HG02763 (cell line): ENCODE results near the gene LRP3.
"Not testable (repeated sequence)": the region's sequence is repeated elsewhere in the genome, so short reads cannot be mapped to it uniquely, and the experiment has no call there.

Experiments used
- ATAC-seq: cut with Tn5 transposase; IDR thresholded peaks from one replicate; pipeline ENCODE4 v1.9.1; 2021; ENCODE audit warnings: mild to moderate bottlenecking, moderate library complexity; ENCODE audit not compliant: unreplicated experiment

Gene LRP3

DNA sequence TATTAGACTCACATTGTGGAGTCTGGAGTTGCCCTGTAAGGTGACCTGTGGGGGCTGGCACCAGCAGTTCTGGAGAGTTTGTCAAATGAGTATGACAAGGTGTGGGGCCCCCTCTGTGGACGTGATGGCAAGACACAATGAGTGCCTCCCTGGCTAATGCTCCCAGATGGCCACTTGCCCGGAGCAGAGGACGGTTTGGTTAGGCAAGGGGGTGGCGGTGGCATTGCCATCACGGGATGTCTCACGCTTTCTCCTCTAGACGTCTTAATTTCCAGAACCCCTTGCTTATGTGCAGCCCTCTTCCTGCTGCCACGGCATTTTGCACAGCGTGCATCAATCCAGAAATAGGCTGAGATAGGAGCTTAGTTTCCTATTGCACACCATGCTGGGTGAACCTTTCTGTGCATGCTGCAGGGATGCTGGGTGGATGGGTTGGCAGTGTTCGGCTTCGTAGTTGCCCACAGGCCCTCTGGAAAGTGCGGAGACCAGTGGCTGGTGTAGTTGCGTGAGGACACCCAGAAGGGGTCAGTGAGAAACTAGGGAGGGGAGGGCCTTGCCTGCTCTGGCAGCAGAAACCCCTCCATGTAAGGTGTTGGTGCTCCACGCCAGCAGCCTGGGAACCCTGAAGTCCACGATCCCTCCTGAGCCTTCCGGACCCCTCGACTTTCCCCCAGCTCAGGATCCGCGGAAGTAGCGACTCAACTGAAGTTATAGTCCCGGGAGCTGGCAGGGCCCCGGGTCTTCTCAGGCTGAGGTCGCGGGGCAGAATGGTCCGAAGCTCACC lies 18.1 kb upstream of the LRP3 start:
- ATAC-seq, result no peak

DNA sequence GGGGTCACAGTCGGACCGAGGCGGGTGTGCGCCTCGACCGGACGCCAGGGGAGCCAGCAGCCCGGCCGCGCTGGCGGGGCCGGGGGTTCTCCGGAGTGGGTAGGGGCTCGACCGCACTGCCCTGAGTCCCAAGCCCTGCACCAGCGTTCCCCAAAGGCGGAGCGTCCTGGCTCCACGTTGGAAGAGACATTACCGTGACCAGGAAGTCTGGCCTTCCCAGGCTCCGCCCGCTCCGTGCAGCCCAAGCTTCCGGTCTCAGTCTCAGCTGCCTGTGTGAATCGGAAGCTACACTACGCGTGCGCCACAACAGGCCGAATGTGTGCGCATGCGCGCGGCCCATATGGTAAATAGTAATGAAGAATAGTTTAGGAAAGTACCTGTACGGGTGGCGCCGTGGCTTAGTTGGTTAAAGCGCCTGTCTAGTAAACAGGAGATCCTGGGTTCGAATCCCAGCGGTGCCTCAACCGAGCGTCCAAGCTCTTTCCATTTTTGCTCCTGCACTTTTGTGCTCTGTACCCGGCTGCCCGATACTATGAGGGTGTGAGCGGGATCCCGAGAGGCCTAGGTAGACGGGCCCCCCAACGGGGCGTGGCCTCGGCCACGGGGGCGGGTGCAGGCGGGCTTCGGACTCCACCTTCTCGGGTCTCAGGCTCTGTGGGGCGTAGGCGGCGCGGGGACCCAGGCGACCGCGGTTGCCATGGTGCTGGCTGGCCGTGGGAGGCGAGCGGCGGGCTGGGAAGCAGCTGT lies 17.3 kb upstream of the LRP3 start:
- ATAC-seq, result peak; percentile 79

DNA sequence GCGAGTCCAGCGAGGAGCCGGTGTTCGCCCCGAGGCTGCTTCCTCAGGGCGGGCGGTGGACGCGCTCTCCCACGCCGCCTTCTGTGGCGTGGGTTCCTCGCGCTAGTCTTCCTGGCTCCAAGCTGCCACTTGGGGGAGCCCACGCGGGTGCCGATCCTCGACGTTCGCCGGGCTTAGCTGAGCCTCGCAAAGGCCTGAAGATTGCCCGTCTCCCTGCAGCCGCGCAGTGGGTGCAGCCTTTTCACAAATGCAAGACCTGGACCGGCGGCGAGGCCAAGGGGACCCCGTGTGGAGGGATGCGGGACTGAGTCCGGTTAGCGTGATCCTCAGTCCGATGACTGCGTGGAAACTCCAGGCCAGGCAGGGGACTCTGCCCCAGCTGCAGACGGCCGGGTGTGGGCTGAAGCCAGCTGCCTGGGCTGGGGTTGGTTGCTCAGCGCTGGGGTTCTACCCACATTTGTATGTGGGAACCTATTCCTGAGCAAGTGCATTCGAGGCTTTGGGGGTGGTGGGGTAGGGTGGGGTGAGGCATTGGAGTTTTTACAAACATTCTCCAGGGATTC lies 16.6 kb upstream of the LRP3 start:
- peak; percentile 20 for ATAC-seq

DNA sequence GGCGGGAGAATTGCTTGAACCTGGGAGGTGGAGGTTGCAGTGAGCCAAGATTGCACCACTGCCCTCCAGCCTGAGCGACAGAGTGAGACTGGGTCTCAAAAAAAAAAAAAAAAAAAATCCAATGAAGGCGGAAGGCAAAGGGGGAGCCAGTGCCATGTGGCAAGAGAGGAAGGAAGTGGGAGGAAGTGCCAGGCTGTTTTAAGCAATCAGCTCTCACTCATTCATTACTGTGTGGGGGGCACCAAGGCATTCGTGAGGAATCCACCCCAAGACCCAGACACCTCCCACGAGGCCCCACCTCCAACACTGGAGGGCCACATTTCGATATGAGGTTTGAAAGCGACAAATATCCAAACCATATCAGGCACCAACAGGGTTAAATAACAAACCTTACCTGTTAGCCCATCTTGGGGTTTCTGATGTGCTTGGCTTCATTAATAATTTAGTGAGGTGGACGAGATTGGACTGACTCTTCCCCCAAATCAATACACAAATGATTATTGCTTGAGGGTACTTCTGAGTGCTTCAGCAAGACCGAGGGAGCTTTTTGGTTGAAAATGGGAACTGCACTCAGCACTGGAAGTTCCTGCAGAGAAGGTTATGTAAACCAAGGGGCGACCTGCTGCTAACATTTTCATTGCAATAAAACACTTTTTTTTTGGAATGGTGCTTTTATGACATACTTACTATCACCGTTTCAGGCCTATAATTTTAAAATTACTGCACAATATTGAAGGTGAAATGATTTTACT lies 7.5 kb upstream of the LRP3 start:
- ATAC-seq, result no peak

DNA sequence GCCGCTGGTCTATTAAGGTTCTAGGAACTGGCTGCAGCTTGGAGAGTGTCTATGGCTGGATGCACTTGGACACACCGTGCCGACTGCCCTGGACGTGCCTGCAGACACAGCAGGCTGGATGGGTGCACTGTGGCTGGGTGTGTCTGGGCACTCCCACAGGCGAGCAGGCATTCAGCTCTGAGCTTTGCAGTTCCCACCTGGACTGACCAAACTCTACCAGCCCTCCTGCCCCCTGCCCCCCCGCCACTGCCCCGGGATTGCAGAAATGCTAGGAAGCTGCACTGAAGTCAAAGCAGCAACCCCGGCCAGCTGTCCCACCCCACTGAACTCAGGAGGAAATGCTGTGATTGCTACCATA lies 7.0 kb upstream of the LRP3 start:
- ATAC-seq, result no peak

DNA sequence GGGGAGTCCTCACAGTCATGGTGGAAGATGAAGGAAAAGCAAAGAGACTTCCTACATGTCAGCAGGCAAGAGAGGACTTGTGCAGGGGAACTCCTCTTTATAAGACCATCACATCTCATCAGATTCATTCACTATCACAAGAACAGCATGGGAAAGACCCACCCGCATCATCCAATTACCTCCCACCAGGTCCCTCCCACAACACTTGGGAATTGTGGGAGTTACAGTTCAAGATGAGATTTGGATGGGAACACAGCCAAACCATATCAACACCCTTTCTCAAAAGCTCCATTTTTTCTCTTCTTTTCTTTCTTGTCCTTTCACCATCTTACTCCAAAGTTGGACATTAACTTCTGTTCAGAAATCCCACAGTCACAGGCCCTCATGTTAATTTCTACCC lies 4.7 kb upstream of the LRP3 start:
- no peak for ATAC-seq

DNA sequence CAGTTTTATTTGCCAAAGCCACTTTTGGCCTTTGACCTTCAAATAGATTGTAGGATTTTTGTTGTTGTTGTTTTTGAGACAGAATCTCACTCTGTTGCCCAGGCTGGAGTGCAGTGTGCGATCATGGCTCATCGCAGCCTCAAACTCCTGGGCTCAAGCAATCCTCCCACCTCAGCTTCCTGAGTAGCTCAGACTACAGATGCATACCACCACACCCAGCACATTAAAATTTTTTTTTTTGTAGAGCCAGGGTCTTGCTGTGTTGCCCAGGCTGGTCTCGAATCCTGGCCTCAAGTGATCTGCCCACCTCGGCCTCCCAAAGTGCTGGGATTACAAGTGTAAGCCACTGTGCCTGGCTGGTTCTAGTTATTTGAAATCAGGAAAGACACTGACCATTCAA lies 3.0 kb upstream of the LRP3 start:
- ATAC-seq, result not testable (repeated sequence)

DNA sequence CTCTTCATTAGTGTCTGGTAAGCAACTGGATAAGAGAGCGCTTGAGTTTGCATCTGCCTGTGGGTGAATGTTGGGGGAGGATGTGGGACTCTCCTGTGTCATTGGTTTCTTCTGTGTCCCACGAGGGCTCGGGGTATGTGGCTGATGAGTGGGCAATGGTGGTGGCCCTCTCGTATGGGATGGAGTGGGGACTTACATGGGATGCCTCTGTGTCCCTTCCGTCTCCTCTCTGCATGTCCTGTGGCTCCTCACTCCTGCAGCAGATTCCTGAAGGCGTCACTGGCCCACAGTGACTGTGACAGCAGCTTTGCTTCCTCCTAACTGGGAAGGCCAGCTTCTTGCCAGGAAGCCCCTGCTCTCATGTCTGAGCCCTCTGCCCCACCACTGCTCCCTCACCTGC lies 2.6 kb upstream of the LRP3 start:
- no peak for ATAC-seq

DNA sequence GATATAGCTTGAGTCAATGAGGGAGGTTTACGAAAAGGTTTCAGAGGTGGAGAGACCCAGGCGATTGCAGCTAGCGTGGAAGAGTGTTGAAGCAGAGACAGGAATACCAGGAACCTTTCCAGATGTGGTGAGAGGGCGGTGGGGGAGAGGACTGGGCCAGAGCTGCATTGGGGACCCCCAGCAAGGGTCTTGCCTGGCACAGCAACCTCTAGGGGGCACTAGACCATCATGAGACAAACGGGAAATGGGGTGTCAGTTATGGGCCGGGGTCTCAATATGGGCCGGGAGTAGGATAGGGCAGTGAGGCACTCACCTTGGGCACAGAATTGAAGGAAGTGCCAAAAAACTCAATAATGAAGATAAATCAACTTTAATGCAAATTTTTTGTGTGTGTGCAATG lies 2.1 kb upstream of the LRP3 start:
- ATAC-seq, result no peak

DNA sequence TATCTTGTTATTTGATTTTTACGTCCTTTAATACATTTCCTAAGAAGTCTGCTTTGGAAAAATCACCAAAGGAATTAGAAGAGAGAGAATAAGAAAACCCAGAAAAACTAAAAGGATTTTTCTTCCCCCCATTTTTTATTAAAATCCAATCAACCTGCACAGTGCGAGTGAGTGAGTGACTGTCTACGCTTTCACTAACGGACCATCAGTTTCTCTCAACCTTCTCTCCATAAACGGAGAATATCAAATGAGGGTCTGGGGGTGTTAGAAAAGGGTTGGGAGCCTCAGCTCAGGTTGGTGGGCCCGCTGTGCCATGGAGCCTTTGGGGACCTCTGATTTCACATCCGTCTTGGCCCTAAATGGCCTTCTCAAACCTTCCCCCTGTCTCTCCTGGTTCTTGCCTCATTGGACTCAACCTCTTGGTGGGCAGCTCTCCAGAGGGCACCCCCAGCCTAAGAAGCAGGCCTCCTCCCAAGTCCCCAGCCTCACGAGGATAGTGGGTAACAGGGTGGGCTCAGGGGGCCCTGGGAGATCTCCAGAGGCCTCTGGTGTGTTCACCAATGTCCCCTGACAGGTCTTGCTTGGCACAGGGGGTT lies 763 bp upstream of the LRP3 start:
- ATAC-seq, result no peak

DNA sequence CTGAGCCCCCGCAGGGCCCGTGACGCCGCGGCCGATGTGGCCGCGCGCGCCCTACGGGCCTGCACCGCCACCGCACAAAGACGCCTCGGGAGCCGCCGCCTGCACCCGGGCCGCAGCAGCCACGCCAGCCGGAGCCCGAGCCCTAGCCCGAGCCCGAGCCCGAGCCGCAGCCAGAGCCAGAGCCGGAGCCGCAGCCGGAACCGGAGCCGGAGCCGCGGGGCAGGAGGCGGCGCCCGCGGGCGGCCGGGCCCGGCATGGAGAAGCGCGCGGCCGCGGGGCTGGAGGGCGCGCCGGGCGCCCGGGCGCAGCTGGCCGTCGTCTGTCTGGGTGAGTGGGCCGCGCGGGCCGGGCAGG lies 379 bp downstream of the LRP3 start:
- no peak for ATAC-seq

DNA sequence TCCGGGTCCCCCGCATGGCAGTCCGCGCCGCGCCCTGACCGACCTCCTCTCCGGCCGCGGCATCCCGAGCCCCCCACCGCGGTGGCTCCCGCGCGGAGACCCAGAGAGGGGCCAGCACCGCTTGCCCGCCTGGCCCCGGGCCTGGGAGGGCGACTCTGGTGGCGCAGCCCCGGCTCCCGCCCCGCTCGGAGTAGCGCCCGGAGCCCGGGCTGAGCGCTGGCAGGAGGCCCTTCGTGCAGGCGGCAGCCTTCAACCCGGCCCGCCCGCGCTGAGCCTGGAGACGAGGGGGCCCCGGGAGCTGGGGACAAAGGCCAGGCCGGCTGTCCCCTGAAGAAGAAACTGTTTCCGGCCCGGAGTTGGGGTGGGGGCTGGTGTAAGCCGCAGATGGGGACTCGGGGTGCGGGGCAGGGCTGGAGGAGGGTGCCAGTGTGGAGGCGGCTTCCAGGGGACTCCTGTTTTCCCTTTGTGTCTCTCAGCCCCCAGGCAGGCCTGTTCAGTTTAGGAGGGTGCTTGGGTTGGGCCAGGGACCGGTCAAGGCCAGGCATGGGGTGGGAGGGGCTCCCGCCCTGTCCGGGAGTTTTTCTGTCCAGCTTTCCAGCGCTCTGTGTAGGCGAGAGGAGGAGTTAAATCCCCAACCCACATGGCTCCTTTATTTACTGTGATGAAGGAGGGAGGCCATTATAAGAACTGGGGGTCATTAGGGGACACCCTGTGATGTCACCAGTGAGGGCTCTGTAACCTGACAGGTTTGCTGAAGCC lies 935 bp downstream of the LRP3 start:
- no peak for ATAC-seq

DNA sequence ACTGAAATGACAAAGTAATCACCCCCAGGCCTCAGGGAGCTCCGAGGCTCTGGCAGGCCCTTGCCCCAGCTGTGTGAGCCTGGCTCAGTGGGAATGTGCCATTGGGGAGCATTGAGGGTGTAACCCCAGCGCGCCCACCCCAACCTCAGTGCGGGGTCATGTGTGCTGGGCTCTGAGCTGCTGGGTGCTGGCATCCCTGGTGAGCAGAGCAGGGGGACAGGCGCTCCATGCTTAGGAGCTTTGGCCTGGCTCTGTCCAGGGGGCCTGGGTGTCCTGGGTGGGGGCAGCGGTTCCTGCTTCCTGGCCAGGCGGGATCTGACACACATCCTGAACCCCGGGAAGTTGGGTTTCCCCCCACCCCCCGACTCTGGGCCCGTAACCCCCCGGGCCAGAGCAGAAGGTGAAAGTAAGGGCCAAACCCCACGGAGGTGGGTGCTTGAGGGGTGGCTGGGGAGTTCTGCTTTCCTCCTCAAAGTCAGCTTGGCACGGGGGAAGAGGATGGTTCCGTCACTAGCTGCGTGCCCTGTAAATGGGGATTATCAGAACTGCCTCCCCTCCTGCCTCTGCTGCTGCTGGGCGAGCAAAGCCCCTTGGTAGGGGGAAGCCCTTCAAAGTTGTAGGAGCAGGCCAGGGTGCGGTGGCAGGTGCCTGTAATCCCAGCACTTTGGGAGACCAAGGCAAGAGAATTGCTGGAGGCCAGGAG lies 1.7 kb downstream of the LRP3 start:
- ATAC-seq, result no peak

DNA sequence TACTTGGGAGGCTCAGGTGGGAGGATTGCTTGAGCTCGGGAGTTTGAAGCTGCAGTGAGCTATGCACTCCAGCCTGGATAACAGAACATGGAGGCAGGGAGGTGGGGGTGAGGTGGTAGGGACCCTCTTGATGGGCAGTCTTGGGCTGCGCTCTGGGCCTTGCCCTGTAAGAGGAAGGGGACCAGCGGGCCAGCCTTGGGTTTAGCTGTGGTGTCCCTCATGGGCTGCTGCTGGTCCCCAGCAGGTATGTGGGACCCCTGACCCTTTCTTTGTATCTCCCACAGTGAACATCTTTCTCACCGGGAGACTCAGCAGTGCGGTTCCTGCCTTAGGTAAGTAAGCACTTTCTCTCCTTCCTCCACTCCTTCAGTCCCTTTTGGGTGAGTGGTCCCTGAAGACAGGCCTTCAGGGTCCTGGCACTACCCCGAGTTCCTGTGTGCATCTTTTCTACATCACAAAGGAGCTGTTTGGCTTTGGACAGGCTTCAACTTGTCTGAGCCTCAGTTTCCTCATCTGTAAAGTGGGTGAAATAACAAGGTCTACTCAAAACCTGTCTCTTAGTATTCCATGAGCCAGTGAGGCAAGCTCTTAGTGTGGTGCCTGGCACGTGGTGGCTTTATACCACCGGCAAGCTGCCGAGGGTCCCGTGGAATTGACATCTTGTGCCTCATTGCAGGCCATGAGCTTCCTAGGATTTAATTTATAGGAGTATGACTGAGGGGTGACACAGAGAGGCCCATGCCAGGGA lies 2.5 kb downstream of the LRP3 start:
- no peak for ATAC-seq

DNA sequence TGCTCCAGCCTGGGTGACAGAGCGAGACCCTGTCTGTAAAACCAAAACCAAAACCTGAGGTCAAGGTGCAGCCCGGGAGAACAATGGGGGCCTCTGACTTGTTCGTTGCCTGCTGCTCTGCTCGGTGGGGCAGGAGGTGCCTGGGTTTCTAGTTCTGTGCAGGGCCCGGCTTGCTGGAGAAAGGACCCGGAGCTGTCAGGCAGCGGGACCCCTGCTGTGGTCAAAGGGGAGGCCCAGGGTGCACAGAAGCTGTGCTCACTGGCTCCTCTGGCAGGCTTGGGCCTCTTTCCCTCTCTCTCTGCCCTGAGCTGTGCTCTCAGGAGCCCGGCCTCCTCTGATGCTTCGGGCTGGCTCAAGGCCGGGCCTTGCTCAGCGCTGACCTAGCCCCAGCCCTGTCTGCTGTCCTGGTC lies 3.5 kb downstream of the LRP3 start:
- ATAC-seq, result no peak

DNA sequence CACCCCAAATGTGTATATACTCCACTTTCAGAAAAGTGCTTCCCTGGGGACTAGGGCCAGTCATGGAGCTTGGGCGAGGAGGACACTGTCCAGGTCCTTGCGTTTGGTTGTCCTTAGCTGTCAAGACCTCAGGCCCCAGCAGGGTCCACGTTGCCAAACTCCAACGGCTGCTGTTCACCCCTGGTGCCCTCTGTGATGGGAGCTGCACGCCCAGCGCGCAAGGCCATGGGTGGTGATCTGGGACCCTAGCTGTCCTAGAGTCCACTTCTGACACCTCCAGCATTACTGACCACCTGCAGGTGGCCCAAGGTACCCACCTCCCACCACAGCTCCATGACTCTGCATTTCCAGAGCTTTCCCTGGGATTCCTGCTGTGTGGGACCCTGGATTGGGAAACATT lies 4.0 kb downstream of the LRP3 start:
- no peak for ATAC-seq

DNA sequence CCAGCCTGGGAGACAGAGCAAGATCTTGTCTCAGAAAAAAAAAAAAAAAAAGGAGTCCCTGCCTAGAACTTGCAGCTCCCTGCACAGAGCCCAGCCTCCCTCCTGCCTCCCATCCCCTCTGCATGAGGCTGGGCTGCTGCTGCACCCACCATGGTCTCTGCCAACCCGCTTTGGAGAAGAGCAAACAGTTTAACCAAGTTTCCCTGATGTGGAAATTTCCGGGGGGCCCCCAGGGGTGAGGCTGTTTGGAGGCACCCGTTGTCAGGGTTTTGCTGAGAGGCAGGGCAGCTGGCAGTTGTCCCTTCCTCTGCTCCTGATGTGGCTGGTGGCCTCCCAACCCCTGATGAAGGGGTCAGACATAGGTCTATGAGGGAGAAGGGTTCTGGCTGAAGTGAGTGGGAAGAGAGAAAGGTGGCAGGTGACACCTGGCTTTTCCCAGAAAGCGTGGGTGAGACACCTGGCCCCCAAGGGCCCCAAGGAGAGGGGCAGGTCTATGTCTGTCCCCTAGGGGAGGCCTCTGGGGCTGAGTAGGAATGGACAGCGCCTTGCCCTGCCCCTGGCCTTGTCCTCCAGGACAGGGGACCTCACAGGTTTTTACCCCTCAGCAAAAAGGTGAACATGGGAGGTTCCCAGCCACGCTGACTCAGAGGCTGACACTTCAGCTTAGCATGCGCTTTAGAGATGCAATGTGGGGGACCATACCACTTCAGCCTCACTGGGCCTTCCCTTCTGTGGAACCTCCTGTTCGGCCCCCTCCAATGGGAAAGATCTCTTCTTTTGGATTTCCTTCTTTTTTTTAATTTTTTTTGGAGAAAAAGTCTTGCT lies 5.5 kb downstream of the LRP3 start:
- no peak for ATAC-seq

DNA sequence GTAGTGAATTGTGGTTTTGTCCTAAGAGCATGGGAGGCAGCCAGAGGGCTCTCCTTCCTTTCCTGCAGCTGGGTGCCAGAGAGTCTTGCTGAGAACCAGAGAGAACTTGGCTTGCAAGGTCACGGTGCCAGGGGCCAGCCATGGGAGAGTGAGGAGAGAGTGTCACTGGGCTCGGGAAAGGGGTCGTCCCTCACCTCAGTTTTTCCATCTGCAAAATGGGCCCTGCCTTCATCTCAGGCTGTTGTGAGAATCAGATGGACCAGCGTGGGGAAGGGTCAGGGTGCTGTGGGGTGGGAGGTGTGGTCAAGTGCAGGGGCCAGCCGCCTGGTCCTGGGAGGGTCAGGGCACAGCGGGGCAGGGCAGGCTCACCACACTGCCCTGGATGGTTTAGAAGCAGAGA lies 7.3 kb downstream of the LRP3 start:
- no peak for ATAC-seq
